ENCODE results near the gene KDELR3.

The KDELR3 gene

GRCh38 chr22:38451864-38452263 lies 16.0 kb upstream of the KDELR3 start:
- no peak overlapping the region for H3K4me3 ChIP-seq (replicated peaks; ENCODE audit: low read depth, low read length)
- DNase-seq (ENCODE audit: extremely low read depth, low read depth), result no peak
- no peak for TF ChIP-seq CTCF (IDR thresholded peaks at IDR 0.05; ENCODE audit: low read depth, low read length, missing control alignments)

GRCh38 chr22:38452373-38453065 lies 15.4 kb upstream of the KDELR3 start:
- H3K4me3 ChIP-seq (replicated peaks; ENCODE audit: low read depth, low read length), result no peak overlapping the region
- no peak for DNase-seq (ENCODE audit: extremely low read depth, low read depth)
- no peak for TF ChIP-seq CTCF (IDR thresholded peaks at IDR 0.05; ENCODE audit: low read depth, low read length, missing control alignments)

- DNase-seq (ENCODE audit: extremely low read depth, low read depth), result no peak
- no peak overlapping the region for H3K4me3 ChIP-seq (replicated peaks; ENCODE audit: low read depth, low read length)
- no peak for TF ChIP-seq CTCF (IDR thresholded peaks at IDR 0.05; ENCODE audit: low read depth, low read length, missing control alignments)
Observed at GRCh38 chr22:38453066-38453672, 14.7 kb upstream of the KDELR3 start.

- H3K4me3 ChIP-seq (replicated peaks; ENCODE audit: low read depth, low read length), result no peak overlapping the region
- DNase-seq (ENCODE audit: extremely low read depth, low read depth), result no peak
- TF ChIP-seq CTCF (IDR thresholded peaks at IDR 0.05; ENCODE audit: low read depth, low read length, missing control alignments), result no peak
Observed at GRCh38 chr22:38453996-38454352, 13.9 kb upstream of the KDELR3 start.

- DNase-seq (ENCODE audit: extremely low read depth, low read depth), result no peak
- H3K4me3 ChIP-seq (replicated peaks; ENCODE audit: low read depth, low read length), result no peak overlapping the region
- no peak for TF ChIP-seq CTCF (IDR thresholded peaks at IDR 0.05; ENCODE audit: low read depth, low read length, missing control alignments)
Observed at GRCh38 chr22:38454353-38455075, 13.4 kb upstream of the KDELR3 start.

GRCh38 chr22:38455076-38455529 lies 12.8 kb upstream of the KDELR3 start, which contains the start of gene KCNJ4:
Gene KCNJ4, minus strand, starts transcription at chr22:38455199. Its CDS starts 27,067 bp downstream, at chr22:38428132.
- TF ChIP-seq CTCF (IDR thresholded peaks at IDR 0.05; ENCODE audit: low read depth, low read length, missing control alignments), result no peak
- H3K4me3 ChIP-seq (replicated peaks; ENCODE audit: low read depth, low read length), result peak within 1 kb of the TSS; percentile 27
- DNase-seq (ENCODE audit: extremely low read depth, low read depth), result no peak

Data from HFF-Myc (cell line).